22Rv1 (cell line): ENCODE data around the gene LCE1F.

ENCODE experiments used
- H3K27ac ChIP-seq: fragments of 450-650 bp; 2 replicates; pipeline ENCODE4 v1.5.1; 2017
- ZFX ChIP-seq: fragments of 450-650 bp; IDR thresholded peaks from 2 replicates; pipeline ENCODE4 v1.6.1; 2017; ENCODE audit warnings: antibody characterized with exemption, borderline replicate concordance
- TF ChIP-seq, protein P1 (sequence below): fragments of 450-650 bp; IDR thresholded peaks from 2 replicates; pipeline ENCODE4 v1.5.1; 2017; ENCODE audit warnings: mild to moderate bottlenecking

LCE1F gene

GRCh38 chr1:152806576-152806975, 31.6 kb downstream of the LCE1F start, which contains the start of gene LCE1C:
TSS of gene LCE1C (minus strand) at chr1:152806651. CDS start at chr1:152805478, 1,173 bp downstream.
- TF ChIP-seq, protein P1, sequence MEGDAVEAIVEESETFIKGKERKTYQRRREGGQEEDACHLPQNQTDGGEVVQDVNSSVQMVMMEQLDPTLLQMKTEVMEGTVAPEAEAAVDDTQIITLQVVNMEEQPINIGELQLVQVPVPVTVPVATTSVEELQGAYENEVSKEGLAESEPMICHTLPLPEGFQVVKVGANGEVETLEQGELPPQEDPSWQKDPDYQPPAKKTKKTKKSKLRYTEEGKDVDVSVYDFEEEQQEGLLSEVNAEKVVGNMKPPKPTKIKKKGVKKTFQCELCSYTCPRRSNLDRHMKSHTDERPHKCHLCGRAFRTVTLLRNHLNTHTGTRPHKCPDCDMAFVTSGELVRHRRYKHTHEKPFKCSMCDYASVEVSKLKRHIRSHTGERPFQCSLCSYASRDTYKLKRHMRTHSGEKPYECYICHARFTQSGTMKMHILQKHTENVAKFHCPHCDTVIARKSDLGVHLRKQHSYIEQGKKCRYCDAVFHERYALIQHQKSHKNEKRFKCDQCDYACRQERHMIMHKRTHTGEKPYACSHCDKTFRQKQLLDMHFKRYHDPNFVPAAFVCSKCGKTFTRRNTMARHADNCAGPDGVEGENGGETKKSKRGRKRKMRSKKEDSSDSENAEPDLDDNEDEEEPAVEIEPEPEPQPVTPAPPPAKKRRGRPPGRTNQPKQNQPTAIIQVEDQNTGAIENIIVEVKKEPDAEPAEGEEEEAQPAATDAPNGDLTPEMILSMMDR: no peak
- TF ChIP-seq ZFX: no peak
- no peak within 1 kb of the TSS for H3K27ac ChIP-seq

DNA sequence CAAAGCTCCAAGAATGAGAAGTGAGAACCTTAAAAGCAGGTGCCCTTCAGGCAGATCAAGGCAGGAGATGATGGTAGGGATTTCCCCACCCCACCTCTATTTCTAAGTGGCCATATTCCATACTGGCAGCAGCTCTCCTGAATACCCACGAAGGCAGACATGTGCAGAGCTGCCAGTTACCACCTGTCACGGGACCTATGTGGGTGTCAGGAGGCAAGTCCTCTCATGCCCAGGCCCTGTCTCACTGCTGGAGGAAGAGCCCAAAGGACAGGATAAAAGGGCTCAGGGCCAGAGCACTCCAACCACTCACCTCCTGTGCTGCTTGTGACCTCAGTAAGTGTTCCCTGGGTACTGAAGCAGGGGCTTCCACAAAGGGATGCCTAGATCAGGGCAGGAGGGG, 36.1 kb downstream of the LCE1F start:
- TF ChIP-seq, protein P1: no peak
- H3K27ac ChIP-seq: no peak overlapping the region

DNA sequence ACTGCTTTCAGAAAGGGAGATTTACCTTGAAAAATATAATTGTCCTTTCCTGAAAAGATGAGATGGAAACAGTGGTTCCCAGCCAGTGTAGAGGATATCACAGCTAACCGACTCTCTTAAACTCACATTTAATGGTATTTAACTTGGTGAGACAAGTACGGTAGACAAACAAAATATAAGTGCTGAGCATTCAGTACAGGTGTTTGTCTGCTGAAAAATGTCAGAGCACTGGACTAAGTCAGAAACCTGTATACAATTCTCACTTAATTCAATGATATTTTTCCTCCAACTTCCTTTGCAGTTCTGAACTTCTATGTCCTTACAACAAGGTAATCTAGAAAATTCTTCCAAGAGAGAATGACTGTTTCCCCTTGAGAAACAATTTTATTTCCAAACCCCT, 36.7 kb downstream of the LCE1F start, which contains the start of gene LCE1B:
LCE1B (plus strand) TSS at position 301 of the 400 bp plus-strand sequence. CDS start 476 bp downstream, outside the sequence.
- no peak within 1 kb of the TSS for H3K27ac ChIP-seq
- TF ChIP-seq ZFX: no peak
- TF ChIP-seq, protein P1: no peak

DNA sequence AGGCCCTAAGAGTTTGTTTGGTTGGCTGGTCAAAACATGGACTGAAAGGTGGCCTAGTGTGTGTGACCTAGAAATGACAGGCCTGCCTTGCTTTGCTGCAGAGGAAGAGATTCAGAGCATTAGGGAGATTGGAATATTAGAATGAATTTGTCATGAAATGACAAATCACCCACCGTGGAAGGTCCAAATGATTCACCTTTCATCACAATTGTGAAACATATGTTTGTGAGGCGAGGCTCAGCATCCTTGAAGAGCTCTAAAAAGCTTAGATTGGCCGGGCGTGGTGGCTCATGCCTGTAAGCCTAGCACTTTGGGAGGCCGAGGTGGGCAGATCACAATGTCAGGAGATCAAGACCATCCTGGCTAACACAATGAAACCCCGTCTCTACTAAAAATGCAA, 42.4 kb downstream of the LCE1F start:
- no peak overlapping the region for H3K27ac ChIP-seq
- TF ChIP-seq, protein P1: no peak
- TF ChIP-seq ZFX: no peak

- TF ChIP-seq, protein P1: no peak
- no peak for TF ChIP-seq ZFX
- H3K27ac ChIP-seq: no peak overlapping the region
Measured at GRCh38 chr1:152823294-152823693, 48.4 kb downstream of the LCE1F start.

- TF ChIP-seq, protein P1: no peak
- no peak for TF ChIP-seq ZFX
- no peak overlapping the region for H3K27ac ChIP-seq
Measured at GRCh38 chr1:152824964-152825363, 50.0 kb downstream of the LCE1F start.
